Neutrophil (primary cell): Measurements from ENCODE around the gene KIAA2012.

ENCODE experiments used
- H3K27ac ChIP-seq: fragments of 200-600 bp; sonication (generic); 2 replicates; pipeline ENCODE4 v1.5.1; 2016; ENCODE audit warnings: mild to moderate bottlenecking, moderate library complexity
- H3K27me3 ChIP-seq: fragments of 200-600 bp; sonication (generic); 2 replicates; pipeline ENCODE4 v1.6.0; 2016; ENCODE audit warnings: mild to moderate bottlenecking
- H3K36me3 ChIP-seq: fragments of 200-600 bp; sonication (generic); 2 replicates; pipeline ENCODE4 v1.5.1; 2017
- H3K4me1 ChIP-seq, 2 experiments: fragments of 200-600 bp in 1 of 2; sonication (generic) in 1 of 2; 1 replicate in 1 of 2; 2 replicates in 1 of 2; pipeline versions ENCODE4 v1.5.1 to v1.6.1; 2013 to 2016; ENCODE audit warnings: low read depth in 1 of 2, low read length in 1 of 2, mild to moderate bottlenecking in 1 of 2, moderate library complexity in 1 of 2; ENCODE audit not compliant: control insufficient read depth in 1 of 2, insufficient read depth in 1 of 2
- H3K4me3 ChIP-seq, 2 experiments: fragments of 200-600 bp in 1 of 2; sonication (generic) in 1 of 2; 1 replicate in 1 of 2; 2 replicates in 1 of 2; pipeline ENCODE4 v1.5.1; 2013 to 2016; ENCODE audit warnings: low read depth in 1 of 2, low read length in 1 of 2, mild to moderate bottlenecking in 1 of 2, moderate library complexity in 1 of 2
- H3K9me3 ChIP-seq: fragments of 200-600 bp; sonication (generic); 2 replicates; pipeline ENCODE4 v1.5.1; 2016
- CTCF ChIP-seq: fragments of 200-600 bp; sonication (generic); IDR thresholded peaks from 2 replicates; pipeline ENCODE4 v1.5.1; 2016; ENCODE audit warnings: antibody characterized with exemption

KIAA2012 gene

GRCh38 chr2:202039278-202040078 lies 33.6 kb upstream of the KIAA2012 start:
- no peaks in the 10 kb centered on the region for H3K36me3 ChIP-seq
- no peak for TF ChIP-seq CTCF
- H3K4me1 ChIP-seq = peaks cover 11 to 14% of the 10 kb centered on the region in 2 experiments
- no peaks in the 10 kb centered on the region for H3K9me3 ChIP-seq
- no peak overlapping the region for H3K4me3 ChIP-seq
- no peak overlapping the region for H3K27ac ChIP-seq
- peaks cover 70% of the 10 kb centered on the region for H3K27me3 ChIP-seq

GRCh38 chr2:202040079-202040844 lies 32.8 kb upstream of the KIAA2012 start:
- H3K27ac ChIP-seq = no peak overlapping the region
- H3K27me3 ChIP-seq = peaks cover 68% of the 10 kb centered on the region
- H3K9me3 ChIP-seq = no peaks in the 10 kb centered on the region
- H3K36me3 ChIP-seq = no peaks in the 10 kb centered on the region
- TF ChIP-seq CTCF = no peak
- no peak overlapping the region for H3K4me3 ChIP-seq
- H3K4me1 ChIP-seq = peaks cover 3 to 6% of the 10 kb centered on the region in 2 experiments

GRCh38 chr2:202042444-202042843 lies 30.6 kb upstream of the KIAA2012 start:
- H3K27ac ChIP-seq = no peak overlapping the region
- H3K9me3 ChIP-seq = no peaks in the 10 kb centered on the region
- no peaks in the 10 kb centered on the region for H3K4me1 ChIP-seq
- H3K36me3 ChIP-seq = no peaks in the 10 kb centered on the region
- no peak for TF ChIP-seq CTCF
- H3K27me3 ChIP-seq = peaks cover 56% of the 10 kb centered on the region
- H3K4me3 ChIP-seq = no peak overlapping the region

GRCh38 chr2:202043475-202043874 lies 29.6 kb upstream of the KIAA2012 start:
- Histone ChIP-seq H3K4me1 (no peaks in the 10 kb centered on the region), H3K36me3 (no peaks in the 10 kb centered on the region), H3K9me3 (no peaks in the 10 kb centered on the region), H3K27ac (no peak overlapping the region), H3K4me3 (no peak overlapping the region), H3K27me3 (peaks cover 46% of the 10 kb centered on the region)
- TF ChIP-seq CTCF = no peak

GRCh38 chr2:202044777-202045176 lies 28.3 kb upstream of the KIAA2012 start:
- no peak for TF ChIP-seq CTCF
- no peaks in the 10 kb centered on the region for H3K4me1 ChIP-seq
- H3K36me3 ChIP-seq = no peaks in the 10 kb centered on the region
- peaks cover 33% of the 10 kb centered on the region for H3K27me3 ChIP-seq
- H3K9me3 ChIP-seq = no peaks in the 10 kb centered on the region
- H3K27ac ChIP-seq = no peak overlapping the region
- no peak overlapping the region for H3K4me3 ChIP-seq
